Measurements from ENCODE around the gene RPL37A.

The RPL37A gene

DNA sequence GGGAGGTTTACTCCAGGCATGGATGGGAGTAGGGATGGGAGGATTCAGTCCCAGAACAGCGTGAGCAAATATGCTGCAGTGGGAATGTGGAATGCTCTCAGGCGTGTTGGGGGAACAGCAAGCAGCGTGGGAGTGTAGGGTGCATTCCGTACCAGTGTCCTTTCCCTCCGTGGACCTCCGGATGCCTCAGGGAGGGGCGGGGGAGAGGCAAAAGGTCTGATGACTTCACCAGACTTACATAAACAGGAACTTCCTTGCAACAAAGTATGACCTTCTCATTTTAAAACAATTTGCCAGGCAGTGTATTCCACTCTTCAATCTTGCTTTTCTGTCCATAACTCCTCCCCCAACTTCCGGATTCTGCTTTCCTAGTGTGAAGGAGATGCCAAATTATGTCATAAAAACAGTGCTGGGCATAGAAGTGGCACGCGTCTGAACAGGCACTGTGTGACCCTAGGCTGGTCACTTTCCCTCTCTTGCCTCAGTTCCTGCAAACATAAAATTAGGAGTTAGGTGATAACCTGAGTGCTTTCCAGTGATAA, 36.9 kb downstream of the RPL37A start (continued):
- no peak for TF ChIP-seq KLF7 (tag by site-specific recombination; IDR thresholded peaks at IDR 0.05; ENCODE audit: borderline replicate concordance)

DNA sequence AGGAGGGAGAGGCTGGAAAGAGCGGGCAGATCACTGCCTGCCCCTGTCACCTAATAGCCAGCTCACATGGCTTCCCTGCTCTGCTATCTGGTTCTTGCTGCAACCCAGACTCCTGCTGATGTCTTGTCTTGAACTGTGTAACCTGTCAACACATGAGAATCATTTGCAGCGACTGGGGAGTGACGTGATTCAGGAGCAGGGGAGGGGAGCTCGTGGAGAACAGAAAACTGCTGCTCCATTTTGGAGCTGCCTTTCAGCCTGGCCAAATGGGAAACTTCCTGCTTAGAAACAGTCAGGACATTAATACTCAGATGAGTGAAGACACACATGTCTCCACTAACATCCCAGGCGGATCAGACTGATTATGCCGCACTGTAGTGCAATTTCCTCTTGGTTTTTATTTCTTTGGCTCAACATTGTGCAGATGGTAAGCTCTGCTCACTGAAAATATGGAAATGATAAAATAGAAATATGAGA, 38.1 kb downstream of the RPL37A start:
- H3K4me3 ChIP-seq (ENCODE audit: low read depth, low read length), result no peak overlapping the region
- ChIA-PET CTCF (interaction anchor here (0.7 to 1.2 kb wide), 2 partner anchors 17 to 21 kb away, joined by 3 to 7 read pairs; no protein-coding TSS in a partner anchor), POLR2A (no interaction called here)
- H3K9me3 ChIP-seq (ENCODE audit: control insufficient read depth, insufficient read depth, low read depth, low read length), result no peaks in the 10 kb centered on the region
- H3K36me3 ChIP-seq (ENCODE audit: control insufficient read depth in 2 of 2, insufficient read depth in 1 of 2, low read length in 2 of 2), result no peaks in the 10 kb centered on the region
- peaks cover 5% of the 10 kb centered on the region; the same call in 1 of the 2 replicates for H3K4me1 ChIP-seq (ENCODE audit: control insufficient read depth, insufficient read depth, low read length)
- H3K27ac ChIP-seq (ENCODE audit: extremely low read depth, low read depth, low read length), result no peak overlapping the region
- TF ChIP-seq ZNF654 (tag by site-specific recombination; IDR thresholded peaks at IDR 0.05; ENCODE audit: low read depth) (no peak), FEZF1 (tag by site-specific recombination; IDR thresholded peaks at IDR 0.05) (peak; percentile 27; the same call in 1 of the 2 replicates), ZNF701 (tag by site-specific recombination; IDR thresholded peaks at IDR 0.05) (no peak), ZNF366 (tag by site-specific recombination; conservative IDR thresholded peaks at IDR 0.05) (no peak), ZFHX2 (tag by site-specific recombination; conservative IDR thresholded peaks at IDR 0.05) (no peak), RBAK (tag by site-specific recombination; IDR thresholded peaks at IDR 0.05) (no peak), BCL11A (tag by site-specific recombination; IDR thresholded peaks at IDR 0.05; ENCODE audit: low read depth) (no peak), ZNF600 (tag by site-specific recombination; IDR thresholded peaks at IDR 0.05) (peak; percentile 58), ZNF843 (tag by site-specific recombination; IDR thresholded peaks at IDR 0.05) (no peak), ZNF214 (tag by site-specific recombination; IDR thresholded peaks at IDR 0.05; ENCODE audit: borderline replicate concordance) (no peak), ZNF48 (tag by site-specific recombination; IDR thresholded peaks at IDR 0.05) (no peak), SETDB1 (IDR thresholded peaks at IDR 0.05; ENCODE audit: insufficient read length, low read length) (no peak), SCRT2 (tag by site-specific recombination; IDR thresholded peaks at IDR 0.05) (no peak), ZNF19 (tag by site-specific recombination; IDR thresholded peaks at IDR 0.05; ENCODE audit: low read depth) (no peak), ZSCAN23 (tag by site-specific recombination; IDR thresholded peaks at IDR 0.05) (no peak), ZBTB20 (tag by site-specific recombination; IDR thresholded peaks at IDR 0.05) (no peak), KLF9 (tag by site-specific recombination; IDR thresholded peaks at IDR 0.05; ENCODE audit: low read depth) (no peak), ZNF37A (tag by site-specific recombination; IDR thresholded peaks at IDR 0.05) (no peak), ZNF302 (tag by site-specific recombination; IDR thresholded peaks at IDR 0.05; ENCODE audit: low read depth) (no peak), ZNF184 (tag by site-specific recombination; IDR thresholded peaks at IDR 0.05) (no peak), GLI2 (tag by site-specific recombination; IDR thresholded peaks at IDR 0.05; ENCODE audit: borderline replicate concordance, low read depth) (no peak), ZNF23 (tag by site-specific recombination; IDR thresholded peaks at IDR 0.05; ENCODE audit: borderline replicate concordance) (no peak), ZIC2 (tag by site-specific recombination; IDR thresholded peaks at IDR 0.05) (peak; percentile 37; the same call in 1 of the 2 replicates)
- TF ChIP-seq, protein P1, sequence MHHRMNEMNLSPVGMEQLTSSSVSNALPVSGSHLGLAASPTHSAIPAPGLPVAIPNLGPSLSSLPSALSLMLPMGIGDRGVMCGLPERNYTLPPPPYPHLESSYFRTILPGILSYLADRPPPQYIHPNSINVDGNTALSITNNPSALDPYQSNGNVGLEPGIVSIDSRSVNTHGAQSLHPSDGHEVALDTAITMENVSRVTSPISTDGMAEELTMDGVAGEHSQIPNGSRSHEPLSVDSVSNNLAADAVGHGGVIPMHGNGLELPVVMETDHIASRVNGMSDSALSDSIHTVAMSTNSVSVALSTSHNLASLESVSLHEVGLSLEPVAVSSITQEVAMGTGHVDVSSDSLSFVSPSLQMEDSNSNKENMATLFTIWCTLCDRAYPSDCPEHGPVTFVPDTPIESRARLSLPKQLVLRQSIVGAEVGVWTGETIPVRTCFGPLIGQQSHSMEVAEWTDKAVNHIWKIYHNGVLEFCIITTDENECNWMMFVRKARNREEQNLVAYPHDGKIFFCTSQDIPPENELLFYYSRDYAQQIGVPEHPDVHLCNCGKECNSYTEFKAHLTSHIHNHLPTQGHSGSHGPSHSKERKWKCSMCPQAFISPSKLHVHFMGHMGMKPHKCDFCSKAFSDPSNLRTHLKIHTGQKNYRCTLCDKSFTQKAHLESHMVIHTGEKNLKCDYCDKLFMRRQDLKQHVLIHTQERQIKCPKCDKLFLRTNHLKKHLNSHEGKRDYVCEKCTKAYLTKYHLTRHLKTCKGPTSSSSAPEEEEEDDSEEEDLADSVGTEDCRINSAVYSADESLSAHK (tag by site-specific recombination; IDR thresholded peaks at IDR 0.05), result peak; percentile 90
- TF ChIP-seq, protein P2, sequence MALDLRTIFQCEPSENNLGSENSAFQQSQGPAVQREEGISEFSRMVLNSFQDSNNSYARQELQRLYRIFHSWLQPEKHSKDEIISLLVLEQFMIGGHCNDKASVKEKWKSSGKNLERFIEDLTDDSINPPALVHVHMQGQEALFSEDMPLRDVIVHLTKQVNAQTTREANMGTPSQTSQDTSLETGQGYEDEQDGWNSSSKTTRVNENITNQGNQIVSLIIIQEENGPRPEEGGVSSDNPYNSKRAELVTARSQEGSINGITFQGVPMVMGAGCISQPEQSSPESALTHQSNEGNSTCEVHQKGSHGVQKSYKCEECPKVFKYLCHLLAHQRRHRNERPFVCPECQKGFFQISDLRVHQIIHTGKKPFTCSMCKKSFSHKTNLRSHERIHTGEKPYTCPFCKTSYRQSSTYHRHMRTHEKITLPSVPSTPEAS (tag by site-specific recombination; IDR thresholded peaks at IDR 0.05), result no peak
- TF ChIP-seq, protein P3, sequence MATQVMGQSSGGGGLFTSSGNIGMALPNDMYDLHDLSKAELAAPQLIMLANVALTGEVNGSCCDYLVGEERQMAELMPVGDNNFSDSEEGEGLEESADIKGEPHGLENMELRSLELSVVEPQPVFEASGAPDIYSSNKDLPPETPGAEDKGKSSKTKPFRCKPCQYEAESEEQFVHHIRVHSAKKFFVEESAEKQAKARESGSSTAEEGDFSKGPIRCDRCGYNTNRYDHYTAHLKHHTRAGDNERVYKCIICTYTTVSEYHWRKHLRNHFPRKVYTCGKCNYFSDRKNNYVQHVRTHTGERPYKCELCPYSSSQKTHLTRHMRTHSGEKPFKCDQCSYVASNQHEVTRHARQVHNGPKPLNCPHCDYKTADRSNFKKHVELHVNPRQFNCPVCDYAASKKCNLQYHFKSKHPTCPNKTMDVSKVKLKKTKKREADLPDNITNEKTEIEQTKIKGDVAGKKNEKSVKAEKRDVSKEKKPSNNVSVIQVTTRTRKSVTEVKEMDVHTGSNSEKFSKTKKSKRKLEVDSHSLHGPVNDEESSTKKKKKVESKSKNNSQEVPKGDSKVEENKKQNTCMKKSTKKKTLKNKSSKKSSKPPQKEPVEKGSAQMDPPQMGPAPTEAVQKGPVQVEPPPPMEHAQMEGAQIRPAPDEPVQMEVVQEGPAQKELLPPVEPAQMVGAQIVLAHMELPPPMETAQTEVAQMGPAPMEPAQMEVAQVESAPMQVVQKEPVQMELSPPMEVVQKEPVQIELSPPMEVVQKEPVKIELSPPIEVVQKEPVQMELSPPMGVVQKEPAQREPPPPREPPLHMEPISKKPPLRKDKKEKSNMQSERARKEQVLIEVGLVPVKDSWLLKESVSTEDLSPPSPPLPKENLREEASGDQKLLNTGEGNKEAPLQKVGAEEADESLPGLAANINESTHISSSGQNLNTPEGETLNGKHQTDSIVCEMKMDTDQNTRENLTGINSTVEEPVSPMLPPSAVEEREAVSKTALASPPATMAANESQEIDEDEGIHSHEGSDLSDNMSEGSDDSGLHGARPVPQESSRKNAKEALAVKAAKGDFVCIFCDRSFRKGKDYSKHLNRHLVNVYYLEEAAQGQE (tag by site-specific recombination; IDR thresholded peaks at IDR 0.05), result no peak
- TF ChIP-seq, protein P4, sequence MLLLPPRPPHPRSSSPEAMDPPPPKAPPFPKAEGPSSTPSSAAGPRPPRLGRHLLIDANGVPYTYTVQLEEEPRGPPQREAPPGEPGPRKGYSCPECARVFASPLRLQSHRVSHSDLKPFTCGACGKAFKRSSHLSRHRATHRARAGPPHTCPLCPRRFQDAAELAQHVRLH (tag by site-specific recombination; IDR thresholded peaks at IDR 0.05), result no peak
- TF ChIP-seq, protein P5, sequence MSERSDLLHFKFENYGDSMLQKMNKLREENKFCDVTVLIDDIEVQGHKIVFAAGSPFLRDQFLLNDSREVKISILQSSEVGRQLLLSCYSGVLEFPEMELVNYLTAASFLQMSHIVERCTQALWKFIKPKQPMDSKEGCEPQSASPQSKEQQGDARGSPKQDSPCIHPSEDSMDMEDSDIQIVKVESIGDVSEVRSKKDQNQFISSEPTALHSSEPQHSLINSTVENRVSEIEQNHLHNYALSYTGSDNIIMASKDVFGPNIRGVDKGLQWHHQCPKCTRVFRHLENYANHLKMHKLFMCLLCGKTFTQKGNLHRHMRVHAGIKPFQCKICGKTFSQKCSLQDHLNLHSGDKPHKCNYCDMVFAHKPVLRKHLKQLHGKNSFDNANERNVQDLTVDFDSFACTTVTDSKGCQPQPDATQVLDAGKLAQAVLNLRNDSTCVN (tag by site-specific recombination; optimal IDR thresholded peaks at IDR 0.05), result no peak

All from HEK293 (cell line).